HFFc6 (cell line): Measurements from ENCODE around the gene IFFO2. TPM values are rescaled to one million over a fixed set of nuclear protein-coding genes. Genes with fewer than 3 reads are reported as not detected.

ENCODE experiments used
- DNase-seq: peaks from one replicate; pipeline ENCODE4 v3.0.0-alpha.2; 2018
- H3K27ac Mint-ChIP-seq: 2 replicates; pipeline ENCODE4 v1.8.0; 2020; ENCODE audit warnings: mild to moderate bottlenecking, mixed read lengths
- H3K27me3 Mint-ChIP-seq: 2 replicates; pipeline ENCODE4 v1.8.0; 2021; ENCODE audit warnings: mild to moderate bottlenecking, moderate library complexity, mixed read lengths; ENCODE audit not compliant: insufficient read depth
- H3K36me3 Mint-ChIP-seq: 2 replicates; pipeline ENCODE4 v1.8.0; 2021; ENCODE audit warnings: low read depth, mixed read lengths
- H3K4me1 Mint-ChIP-seq: 2 replicates; pipeline ENCODE4 v1.8.0; 2020; ENCODE audit warnings: low read depth, mixed read lengths
- H3K4me3 Mint-ChIP-seq: 2 replicates; pipeline ENCODE4 v1.8.0; 2020; ENCODE audit warnings: mild to moderate bottlenecking, moderate library complexity, mixed read lengths
- H3K9me3 Mint-ChIP-seq: 2 replicates; pipeline ENCODE4 v1.8.0; 2020; ENCODE audit warnings: mild to moderate bottlenecking, mixed read lengths
- total RNA-seq, 6 experiments: library from RNA; stranded (reverse); fragmentation: NEBNext Ultra II Directional; extraction: Animal tissue kit (Norgen Biotek cat#: 25700); gene quantifications; 2 replicates in 1 of 6; 3 replicates in 5 of 6; pipeline ENCODE4 v1.2.3, GENCODE V29; 2021
- TF ChIP-seq, protein P1 (sequence below): fragments of 200-600 bp; sonication (generic); IDR thresholded peaks from 2 replicates; pipeline ENCODE4 v1.5.0; 2021; ENCODE audit warnings: antibody characterized with exemption, mild to moderate bottlenecking

The IFFO2 gene
- total RNA-seq, 6 experiments from 2014 or later, result 19.9 to 28.9 (median 21.0) TPM

DNA sequence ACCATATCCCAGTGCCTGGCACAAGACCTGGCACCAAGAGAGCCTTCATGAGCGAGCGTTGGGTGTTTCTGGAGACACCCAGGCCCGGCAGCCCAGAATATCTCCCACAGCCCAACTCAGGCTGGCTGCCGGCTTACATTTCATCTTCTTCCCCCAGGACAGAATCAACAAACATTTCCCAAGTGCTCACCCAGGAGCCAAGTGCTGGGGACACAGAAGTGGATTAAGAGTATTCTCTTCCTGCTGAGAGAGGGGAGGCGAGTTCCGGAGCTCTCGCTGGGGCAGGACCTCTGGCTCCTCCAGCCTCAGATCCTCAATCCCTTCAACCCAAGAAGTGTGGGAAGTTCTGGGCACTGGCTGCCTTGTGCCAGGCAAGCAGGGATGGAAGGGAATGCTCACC, 23.6 kb downstream of the IFFO2 start:
- no peaks in the 10 kb centered on the region for H3K9me3 Mint-ChIP-seq
- H3K4me3 Mint-ChIP-seq, result no peak overlapping the region
- peaks cover 61% of the 10 kb centered on the region for H3K4me1 Mint-ChIP-seq
- TF ChIP-seq, protein P1, sequence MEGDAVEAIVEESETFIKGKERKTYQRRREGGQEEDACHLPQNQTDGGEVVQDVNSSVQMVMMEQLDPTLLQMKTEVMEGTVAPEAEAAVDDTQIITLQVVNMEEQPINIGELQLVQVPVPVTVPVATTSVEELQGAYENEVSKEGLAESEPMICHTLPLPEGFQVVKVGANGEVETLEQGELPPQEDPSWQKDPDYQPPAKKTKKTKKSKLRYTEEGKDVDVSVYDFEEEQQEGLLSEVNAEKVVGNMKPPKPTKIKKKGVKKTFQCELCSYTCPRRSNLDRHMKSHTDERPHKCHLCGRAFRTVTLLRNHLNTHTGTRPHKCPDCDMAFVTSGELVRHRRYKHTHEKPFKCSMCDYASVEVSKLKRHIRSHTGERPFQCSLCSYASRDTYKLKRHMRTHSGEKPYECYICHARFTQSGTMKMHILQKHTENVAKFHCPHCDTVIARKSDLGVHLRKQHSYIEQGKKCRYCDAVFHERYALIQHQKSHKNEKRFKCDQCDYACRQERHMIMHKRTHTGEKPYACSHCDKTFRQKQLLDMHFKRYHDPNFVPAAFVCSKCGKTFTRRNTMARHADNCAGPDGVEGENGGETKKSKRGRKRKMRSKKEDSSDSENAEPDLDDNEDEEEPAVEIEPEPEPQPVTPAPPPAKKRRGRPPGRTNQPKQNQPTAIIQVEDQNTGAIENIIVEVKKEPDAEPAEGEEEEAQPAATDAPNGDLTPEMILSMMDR, result no peak
- no peaks in the 10 kb centered on the region for H3K27me3 Mint-ChIP-seq
- DNase-seq, result no peak
- H3K36me3 Mint-ChIP-seq, result no peaks in the 10 kb centered on the region
- H3K27ac Mint-ChIP-seq, result no peak overlapping the region

DNA sequence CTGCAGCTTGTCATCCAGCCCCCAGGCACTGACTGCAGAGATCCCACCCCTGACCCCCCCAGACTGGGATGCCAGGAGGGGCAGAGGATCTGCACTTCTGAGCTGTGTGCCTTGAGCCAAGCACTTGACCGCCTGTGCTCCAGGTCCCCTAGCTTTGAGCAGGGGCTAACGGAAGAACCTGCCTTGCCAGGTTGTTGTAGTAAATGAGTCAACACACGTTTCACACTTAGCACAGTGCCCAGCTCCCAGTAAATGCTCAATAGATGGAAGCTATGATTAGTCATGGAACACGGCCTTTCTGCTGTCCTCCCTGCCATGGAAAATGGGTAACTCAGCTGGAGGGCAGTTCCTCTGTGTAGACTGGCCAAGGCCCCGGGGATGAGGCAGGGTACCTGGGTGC, 24.1 kb downstream of the IFFO2 start:
- H3K9me3 Mint-ChIP-seq, result no peaks in the 10 kb centered on the region
- H3K4me3 Mint-ChIP-seq, result no peak overlapping the region
- no peak for DNase-seq
- TF ChIP-seq, protein P1, result no peak
- peak overlapping the region; percentile 26; the same call in 1 of the 2 replicates for H3K27ac Mint-ChIP-seq
- peaks cover 61% of the 10 kb centered on the region for H3K4me1 Mint-ChIP-seq
- peaks cover 1% of the 10 kb centered on the region; the same call in 1 of the 2 replicates for H3K27me3 Mint-ChIP-seq
- H3K36me3 Mint-ChIP-seq, result no peaks in the 10 kb centered on the region

DNA sequence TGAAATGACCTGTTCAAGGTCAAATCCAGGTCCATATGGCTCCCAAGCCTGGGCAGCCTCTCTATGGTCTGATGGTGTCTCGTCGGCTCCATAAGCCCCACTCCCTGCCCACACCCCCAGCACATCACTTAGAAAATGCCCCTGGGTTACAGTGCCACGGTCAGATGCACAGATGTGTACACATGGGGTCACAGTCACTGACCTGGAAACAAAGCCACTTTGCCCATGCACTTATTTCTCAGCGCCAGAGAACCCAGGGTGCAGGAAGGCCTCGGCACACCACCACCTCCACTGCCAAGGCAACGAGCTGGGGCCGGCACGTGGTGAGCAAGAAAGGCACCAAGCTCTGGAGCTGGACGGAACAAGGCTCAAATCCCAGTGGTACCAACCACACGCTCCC, 24.7 kb downstream of the IFFO2 start:
- DNase-seq, result no peak

DNA sequence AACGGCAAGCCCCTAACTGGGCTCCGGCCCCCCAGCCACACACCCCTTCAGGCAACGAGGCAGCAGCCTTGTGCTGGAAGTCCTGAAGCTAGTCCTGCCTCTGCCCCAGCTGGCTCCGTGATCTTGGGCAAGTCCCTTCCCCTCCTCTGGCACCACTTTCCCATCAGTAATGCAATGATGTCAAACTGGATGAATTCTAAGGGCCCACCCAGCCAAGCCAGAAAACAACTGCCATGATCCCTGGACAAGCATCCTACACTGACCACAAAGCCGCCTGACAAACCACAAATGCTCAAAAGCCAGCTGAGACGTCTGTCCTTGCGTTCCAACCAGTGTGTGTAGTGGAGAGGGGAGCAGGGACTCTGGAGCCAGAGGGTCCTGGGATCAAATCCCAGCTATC, 26.8 kb downstream of the IFFO2 start:
- Mint-ChIP-seq H3K4me3 (no peak overlapping the region), H3K4me1 (peaks cover 74% of the 10 kb centered on the region), H3K27ac (peak overlapping the region; percentile 72), H3K9me3 (peaks cover 4% of the 10 kb centered on the region; the same call in 1 of the 2 replicates), H3K36me3 (peaks cover 5% of the 10 kb centered on the region; the same call in 1 of the 2 replicates), H3K27me3 (peaks cover 1% of the 10 kb centered on the region; the same call in 1 of the 2 replicates)
- no peak for DNase-seq
- TF ChIP-seq, protein P1, result no peak

More for the DNA sequence above, 24.7 kb downstream of the IFFO2 start:
- no peak overlapping the region for H3K27ac Mint-ChIP-seq
- H3K36me3 Mint-ChIP-seq, result no peaks in the 10 kb centered on the region
- TF ChIP-seq, protein P1, result no peak
- no peaks in the 10 kb centered on the region for H3K9me3 Mint-ChIP-seq
- peaks cover 61% of the 10 kb centered on the region for H3K4me1 Mint-ChIP-seq
- H3K4me3 Mint-ChIP-seq, result no peak overlapping the region
- H3K27me3 Mint-ChIP-seq, result peaks cover 1% of the 10 kb centered on the region; the same call in 1 of the 2 replicates

DNA sequence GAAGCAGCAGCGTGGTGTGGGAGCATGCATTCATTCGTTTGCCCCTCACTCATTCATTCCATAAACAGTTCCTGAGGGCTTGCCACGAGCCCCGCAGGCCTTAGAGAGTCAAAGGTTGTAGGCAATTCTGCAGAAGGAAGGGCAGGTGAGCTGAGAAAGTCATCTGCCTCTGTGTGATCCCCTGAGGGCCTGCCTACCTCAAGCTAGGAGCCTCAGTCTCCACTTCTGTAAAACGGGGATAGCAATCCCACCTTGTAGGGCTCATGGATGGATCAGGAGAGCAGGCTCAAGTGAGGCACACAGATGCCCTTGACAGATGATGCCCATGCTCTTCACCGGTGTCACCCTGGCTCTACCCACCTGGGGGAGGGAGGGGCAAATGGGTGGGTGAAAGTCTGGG, 27.5 kb downstream of the IFFO2 start:
- no peak for DNase-seq
- Mint-ChIP-seq H3K27me3 (peaks cover 1% of the 10 kb centered on the region), H3K9me3 (peaks cover 4% of the 10 kb centered on the region; the same call in 1 of the 2 replicates), H3K27ac (peak overlapping the region; percentile 18), H3K4me3 (no peak overlapping the region), H3K4me1 (peaks cover 81% of the 10 kb centered on the region), H3K36me3 (peaks cover 5% of the 10 kb centered on the region; the same call in 1 of the 2 replicates)
- TF ChIP-seq, protein P1, result no peak

DNA sequence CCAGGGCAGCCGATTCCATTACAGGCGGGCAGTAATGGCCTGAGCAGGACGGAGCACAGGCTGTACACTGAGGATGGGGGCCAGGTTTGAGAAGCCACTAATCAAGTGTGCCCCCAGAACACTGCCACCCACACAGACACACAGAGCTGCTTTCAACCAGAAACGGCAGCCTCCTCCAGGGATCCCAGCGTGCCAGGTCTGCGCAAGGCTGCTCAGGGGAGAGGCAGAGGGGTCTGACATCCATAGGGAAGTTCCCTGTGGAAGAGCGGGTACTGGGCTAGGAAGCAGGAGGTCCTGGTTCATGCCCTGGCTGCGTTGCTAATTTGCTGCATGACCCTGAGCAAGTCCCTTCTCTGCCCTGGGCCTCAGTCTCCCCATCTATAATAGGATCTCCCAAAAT, 28.1 kb downstream of the IFFO2 start:
- Mint-ChIP-seq H3K4me1 (peaks cover 87% of the 10 kb centered on the region), H3K9me3 (peaks cover 4% of the 10 kb centered on the region; the same call in 1 of the 2 replicates), H3K27me3 (peaks cover 1% of the 10 kb centered on the region), H3K27ac (peak overlapping the region; percentile 98), H3K4me3 (no peak overlapping the region), H3K36me3 (peaks cover 5% of the 10 kb centered on the region; the same call in 1 of the 2 replicates)
- TF ChIP-seq, protein P1, result no peak
- DNase-seq, result no peak
